HG02981 (cell line): ENCODE measurements around the gene TERF2IP.
A peak's percentile ranks its signal among the peaks of the same experiment; 100 is the strongest.

Experiments
- ATAC-seq: cut with Tn5 transposase; IDR thresholded peaks from one replicate; pipeline ENCODE4 v1.9.1; 2021; ENCODE audit warnings: mild to moderate bottlenecking, moderate library complexity; ENCODE audit not compliant: unreplicated experiment

Gene TERF2IP

GRCh38 chr16:75647492-75648264 lies at the start of gene TERF2IP, which contains the start of gene KARS1:
TSS of gene TERF2IP (plus strand) at chr16:75647773. CDS start at chr16:75647883, 110 bp downstream.
TSS of gene KARS1 (minus strand) at chr16:75647665. CDS start at chr16:75647639, 26 bp downstream.
- ATAC-seq = peak; percentile 83

GRCh38 chr16:75599452-75600277 lies 47.9 kb upstream of the TERF2IP start:
- ATAC-seq = no peak

- no peak for ATAC-seq
Measured at GRCh38 chr16:75603241-75603640, 44.3 kb upstream of the TERF2IP start.

- no peak for ATAC-seq
Measured at GRCh38 chr16:75606507-75606906, 41.1 kb upstream of the TERF2IP start.

- ATAC-seq = no peak
Measured at GRCh38 chr16:75614066-75614897, 33.3 kb upstream of the TERF2IP start.

- ATAC-seq = no peak
Measured at GRCh38 chr16:75615619-75616018, 32.0 kb upstream of the TERF2IP start.

GRCh38 chr16:75616521-75617010 lies 31.0 kb upstream of the TERF2IP start:
- ATAC-seq = no peak

- ATAC-seq = no peak
Measured at GRCh38 chr16:75617121-75617520, 30.5 kb upstream of the TERF2IP start.

- ATAC-seq = no peak
Measured at GRCh38 chr16:75618780-75619179, 28.8 kb upstream of the TERF2IP start.

GRCh38 chr16:75620326-75621169 lies 27.0 kb upstream of the TERF2IP start:
- ATAC-seq = no peak

GRCh38 chr16:75621170-75621477 lies 26.4 kb upstream of the TERF2IP start:
- ATAC-seq = no peak

GRCh38 chr16:75622761-75623605 lies 24.6 kb upstream of the TERF2IP start, which contains the start of gene ADAT1:
TSS of gene ADAT1 (minus strand) at chr16:75623281. CDS start at chr16:75620799, 2,482 bp downstream.
- peak; percentile 97 for ATAC-seq

GRCh38 chr16:75624921-75625334 lies 22.6 kb upstream of the TERF2IP start:
- no peak for ATAC-seq

- ATAC-seq = no peak
Measured at GRCh38 chr16:75626806-75627205, 20.8 kb upstream of the TERF2IP start.

- no peak for ATAC-seq
Measured at GRCh38 chr16:75627851-75628250, 19.7 kb upstream of the TERF2IP start.

- ATAC-seq = no peak
Measured at GRCh38 chr16:75628351-75628750, 19.2 kb upstream of the TERF2IP start.

- ATAC-seq = no peak
Measured at GRCh38 chr16:75629132-75629531, 18.4 kb upstream of the TERF2IP start.

- no peak for ATAC-seq
Measured at GRCh38 chr16:75630052-75630451, 17.5 kb upstream of the TERF2IP start.

- no peak for ATAC-seq
Measured at GRCh38 chr16:75632857-75633256, 14.7 kb upstream of the TERF2IP start.
